Ishikawa (cell line): ENCODE data around the gene LCN9.

ENCODE experiments used
- CEBPB ChIP-seq: IDR thresholded peaks from 2 replicates; pipeline ENCODE4 v1.6.1; 2012
- CREB1 ChIP-seq: IDR thresholded peaks from 2 replicates; pipeline ENCODE4 v1.6.1; 2012; ENCODE audit warnings: low read depth
- EGR1 ChIP-seq: IDR thresholded peaks from 2 replicates; pipeline ENCODE4 v1.6.1; 2012
- EP300 ChIP-seq: IDR thresholded peaks from 2 replicates; pipeline ENCODE4 v1.6.1; 2012; ENCODE audit warnings: borderline replicate concordance
- FOXM1 ChIP-seq: IDR thresholded peaks from 2 replicates; pipeline ENCODE4 v1.6.1; 2012; ENCODE audit warnings: low read depth, borderline replicate concordance
- NFIC ChIP-seq: IDR thresholded peaks from 2 replicates; pipeline ENCODE4 v1.6.1; 2012
- RAD21 ChIP-seq: IDR thresholded peaks from 2 replicates; pipeline ENCODE4 v1.6.1; 2012; ENCODE audit warnings: low read depth
- TAF1 ChIP-seq: IDR thresholded peaks from 2 replicates; pipeline ENCODE4 v1.6.1; 2012; ENCODE audit warnings: low read depth, mild to moderate bottlenecking
- TCF12 ChIP-seq: IDR thresholded peaks from 2 replicates; pipeline ENCODE4 v1.6.1; 2012; ENCODE audit warnings: low read depth
- TEAD4 ChIP-seq: IDR thresholded peaks from 2 replicates; pipeline ENCODE4 v1.6.1; 2012
- YY1 ChIP-seq: IDR thresholded peaks from 2 replicates; pipeline ENCODE4 v1.6.1; 2012; ENCODE audit warnings: low read depth
- ZBTB7A ChIP-seq: IDR thresholded peaks from 2 replicates; pipeline ENCODE4 v1.6.1; 2012; ENCODE audit warnings: low read depth
- TF ChIP-seq, protein P1 (sequence below): IDR thresholded peaks from 2 replicates; pipeline ENCODE4 v1.6.1; 2012; ENCODE audit warnings: low read depth, mild to moderate bottlenecking
- TF ChIP-seq, protein P2 (sequence below): IDR thresholded peaks from 2 replicates; pipeline ENCODE4 v1.6.1; 2012
- TF ChIP-seq, protein P3 (sequence below): IDR thresholded peaks from 2 replicates; pipeline ENCODE4 v1.6.1; 2012

Gene LCN9

DNA sequence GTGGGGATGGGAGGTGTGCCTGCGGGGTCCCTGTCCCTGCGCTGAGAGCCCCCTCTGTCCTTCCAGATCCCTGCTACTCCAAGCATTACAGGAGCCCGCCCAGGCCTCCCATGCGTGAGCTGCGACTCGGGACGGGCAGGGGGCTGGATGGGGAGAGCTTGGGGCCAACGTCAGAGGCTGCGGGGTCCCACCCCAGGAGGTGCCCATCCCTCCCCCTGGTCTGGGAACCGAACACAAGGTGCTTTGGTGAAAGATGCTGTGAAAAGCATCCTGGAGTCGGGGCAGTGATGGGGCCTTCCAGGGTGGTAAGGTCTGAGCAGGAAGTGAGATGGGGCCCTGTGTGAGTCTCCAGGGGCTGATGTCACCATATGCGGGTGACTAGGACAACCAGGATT, 2.7 kb downstream of the LCN9 start:
- TF ChIP-seq RAD21 = no peak
- TF ChIP-seq, protein P1, sequence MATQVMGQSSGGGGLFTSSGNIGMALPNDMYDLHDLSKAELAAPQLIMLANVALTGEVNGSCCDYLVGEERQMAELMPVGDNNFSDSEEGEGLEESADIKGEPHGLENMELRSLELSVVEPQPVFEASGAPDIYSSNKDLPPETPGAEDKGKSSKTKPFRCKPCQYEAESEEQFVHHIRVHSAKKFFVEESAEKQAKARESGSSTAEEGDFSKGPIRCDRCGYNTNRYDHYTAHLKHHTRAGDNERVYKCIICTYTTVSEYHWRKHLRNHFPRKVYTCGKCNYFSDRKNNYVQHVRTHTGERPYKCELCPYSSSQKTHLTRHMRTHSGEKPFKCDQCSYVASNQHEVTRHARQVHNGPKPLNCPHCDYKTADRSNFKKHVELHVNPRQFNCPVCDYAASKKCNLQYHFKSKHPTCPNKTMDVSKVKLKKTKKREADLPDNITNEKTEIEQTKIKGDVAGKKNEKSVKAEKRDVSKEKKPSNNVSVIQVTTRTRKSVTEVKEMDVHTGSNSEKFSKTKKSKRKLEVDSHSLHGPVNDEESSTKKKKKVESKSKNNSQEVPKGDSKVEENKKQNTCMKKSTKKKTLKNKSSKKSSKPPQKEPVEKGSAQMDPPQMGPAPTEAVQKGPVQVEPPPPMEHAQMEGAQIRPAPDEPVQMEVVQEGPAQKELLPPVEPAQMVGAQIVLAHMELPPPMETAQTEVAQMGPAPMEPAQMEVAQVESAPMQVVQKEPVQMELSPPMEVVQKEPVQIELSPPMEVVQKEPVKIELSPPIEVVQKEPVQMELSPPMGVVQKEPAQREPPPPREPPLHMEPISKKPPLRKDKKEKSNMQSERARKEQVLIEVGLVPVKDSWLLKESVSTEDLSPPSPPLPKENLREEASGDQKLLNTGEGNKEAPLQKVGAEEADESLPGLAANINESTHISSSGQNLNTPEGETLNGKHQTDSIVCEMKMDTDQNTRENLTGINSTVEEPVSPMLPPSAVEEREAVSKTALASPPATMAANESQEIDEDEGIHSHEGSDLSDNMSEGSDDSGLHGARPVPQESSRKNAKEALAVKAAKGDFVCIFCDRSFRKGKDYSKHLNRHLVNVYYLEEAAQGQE = no peak
- no peak for TF ChIP-seq EGR1
- TF ChIP-seq EP300 = no peak
- TF ChIP-seq CREB1 = no peak
- TF ChIP-seq, protein P2, sequence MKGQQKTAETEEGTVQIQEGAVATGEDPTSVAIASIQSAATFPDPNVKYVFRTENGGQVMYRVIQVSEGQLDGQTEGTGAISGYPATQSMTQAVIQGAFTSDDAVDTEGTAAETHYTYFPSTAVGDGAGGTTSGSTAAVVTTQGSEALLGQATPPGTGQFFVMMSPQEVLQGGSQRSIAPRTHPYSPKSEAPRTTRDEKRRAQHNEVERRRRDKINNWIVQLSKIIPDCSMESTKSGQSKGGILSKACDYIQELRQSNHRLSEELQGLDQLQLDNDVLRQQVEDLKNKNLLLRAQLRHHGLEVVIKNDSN = no peak
- no peak for TF ChIP-seq TCF12
- no peak for TF ChIP-seq ZBTB7A
- TF ChIP-seq NFIC = no peak
- TF ChIP-seq CEBPB = no peak
- TF ChIP-seq TAF1 = no peak
- no peak for TF ChIP-seq YY1
- no peak for TF ChIP-seq TEAD4
- no peak for TF ChIP-seq FOXM1
- TF ChIP-seq, protein P3, sequence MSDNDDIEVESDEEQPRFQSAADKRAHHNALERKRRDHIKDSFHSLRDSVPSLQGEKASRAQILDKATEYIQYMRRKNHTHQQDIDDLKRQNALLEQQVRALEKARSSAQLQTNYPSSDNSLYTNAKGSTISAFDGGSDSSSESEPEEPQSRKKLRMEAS = no peak

DNA sequence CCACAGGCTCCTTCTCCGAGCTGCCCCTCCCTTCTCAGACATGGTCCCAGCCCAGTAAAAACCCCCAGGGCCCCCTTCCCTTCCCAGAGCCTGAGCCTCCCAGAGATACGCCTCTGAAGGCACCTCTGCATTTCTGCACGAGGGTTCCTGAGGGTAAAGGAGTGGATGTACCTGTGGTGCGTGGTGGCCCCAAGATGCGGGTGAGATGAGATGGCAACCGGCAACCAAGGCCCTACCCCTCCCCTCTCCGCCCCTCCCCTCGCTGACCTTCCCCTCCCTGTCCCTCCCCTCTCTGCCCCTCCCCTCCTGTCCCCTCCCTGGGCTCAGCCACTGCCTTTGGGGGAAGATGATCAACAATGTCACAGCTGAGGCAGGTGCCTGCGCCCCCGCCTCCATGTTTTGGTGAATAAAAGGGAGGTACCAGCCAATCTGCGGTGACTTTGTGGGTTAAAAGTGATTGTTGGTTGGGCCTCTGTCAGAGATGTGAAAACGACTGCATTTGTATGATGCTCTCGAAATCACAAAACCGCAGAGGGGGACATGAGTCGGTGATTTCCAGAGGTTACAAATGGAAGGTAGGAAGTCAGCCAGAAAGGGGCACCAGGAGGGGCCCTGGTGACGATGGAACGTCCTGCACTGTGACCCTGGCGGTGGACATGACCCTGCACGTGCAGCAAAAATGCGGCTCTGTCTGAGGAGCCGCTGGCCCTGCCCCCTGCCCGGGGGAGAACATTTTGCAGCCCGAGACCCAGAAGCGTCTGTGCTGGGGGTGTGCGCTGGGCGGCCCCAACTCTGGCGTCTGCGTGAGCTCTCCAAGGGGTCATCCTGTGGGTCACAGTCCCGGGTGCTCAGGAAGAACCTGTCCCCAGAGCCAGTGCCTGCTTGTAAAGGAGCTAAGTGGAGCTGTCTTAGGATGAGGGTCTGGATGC, 3.7 kb downstream of the LCN9 start:
- TF ChIP-seq ZBTB7A = no peak
- no peak for TF ChIP-seq NFIC

DNA sequence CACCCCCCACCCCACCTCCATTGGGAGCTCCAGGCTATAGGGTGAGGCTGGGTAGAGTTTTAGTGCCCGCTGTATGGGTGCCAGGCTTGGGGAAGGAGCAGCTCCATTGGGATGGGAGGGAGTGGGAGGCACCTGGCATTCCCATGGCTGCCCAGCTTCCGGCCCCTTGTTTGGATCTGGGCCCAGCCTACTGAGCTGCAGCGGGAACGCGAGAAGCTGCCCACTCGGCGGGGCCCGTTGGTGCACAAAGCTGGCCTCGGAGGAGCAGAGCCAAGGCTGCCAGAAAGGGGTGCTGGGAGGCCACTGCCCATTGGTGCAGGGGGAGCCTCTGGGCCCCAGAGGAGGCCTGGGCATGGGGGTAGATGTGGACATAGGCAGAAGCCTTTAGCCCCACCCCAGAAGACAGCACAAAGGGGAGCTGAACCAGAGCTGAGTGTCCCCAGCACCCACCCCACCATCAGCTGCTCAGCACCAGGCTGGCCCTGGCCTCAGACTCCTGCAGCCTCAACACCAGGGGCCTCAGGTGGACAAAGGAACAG, 4.4 kb downstream of the LCN9 start:
- TF ChIP-seq NFIC (no peak), ZBTB7A (no peak)

DNA sequence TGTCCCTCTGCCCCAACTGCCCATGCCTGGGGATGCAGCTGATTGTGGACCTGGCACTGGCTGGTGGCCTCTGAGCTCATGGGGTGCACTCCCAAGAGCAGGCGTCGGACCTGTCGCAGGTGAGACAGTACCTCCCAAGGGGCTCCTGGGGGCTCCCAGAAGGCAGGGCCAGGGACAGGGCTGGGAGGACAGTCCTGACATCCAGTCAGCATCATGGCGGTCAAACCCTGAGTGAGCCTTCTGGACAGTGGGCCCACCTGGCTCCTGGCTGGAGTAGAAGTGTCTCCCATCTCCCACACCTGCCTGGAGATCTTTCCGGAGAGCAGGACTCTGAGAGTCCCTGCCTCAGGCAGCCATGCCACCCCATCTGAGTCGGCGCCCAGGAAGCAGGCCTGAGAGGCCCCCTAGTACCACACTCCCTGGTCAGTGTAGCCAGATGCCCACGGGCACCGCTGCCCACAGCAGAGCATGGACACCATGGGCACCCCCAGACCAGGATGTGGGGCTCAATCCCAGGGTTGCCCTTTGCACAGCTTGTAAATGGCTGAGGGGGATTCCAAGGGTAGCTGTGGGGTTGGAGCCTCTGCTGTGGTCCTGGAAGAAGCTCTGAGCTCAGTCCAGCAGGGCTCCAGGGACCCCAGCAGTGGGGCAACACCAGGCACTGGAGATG, 6.6 kb downstream of the LCN9 start:
- no peak for TF ChIP-seq CEBPB

DNA sequence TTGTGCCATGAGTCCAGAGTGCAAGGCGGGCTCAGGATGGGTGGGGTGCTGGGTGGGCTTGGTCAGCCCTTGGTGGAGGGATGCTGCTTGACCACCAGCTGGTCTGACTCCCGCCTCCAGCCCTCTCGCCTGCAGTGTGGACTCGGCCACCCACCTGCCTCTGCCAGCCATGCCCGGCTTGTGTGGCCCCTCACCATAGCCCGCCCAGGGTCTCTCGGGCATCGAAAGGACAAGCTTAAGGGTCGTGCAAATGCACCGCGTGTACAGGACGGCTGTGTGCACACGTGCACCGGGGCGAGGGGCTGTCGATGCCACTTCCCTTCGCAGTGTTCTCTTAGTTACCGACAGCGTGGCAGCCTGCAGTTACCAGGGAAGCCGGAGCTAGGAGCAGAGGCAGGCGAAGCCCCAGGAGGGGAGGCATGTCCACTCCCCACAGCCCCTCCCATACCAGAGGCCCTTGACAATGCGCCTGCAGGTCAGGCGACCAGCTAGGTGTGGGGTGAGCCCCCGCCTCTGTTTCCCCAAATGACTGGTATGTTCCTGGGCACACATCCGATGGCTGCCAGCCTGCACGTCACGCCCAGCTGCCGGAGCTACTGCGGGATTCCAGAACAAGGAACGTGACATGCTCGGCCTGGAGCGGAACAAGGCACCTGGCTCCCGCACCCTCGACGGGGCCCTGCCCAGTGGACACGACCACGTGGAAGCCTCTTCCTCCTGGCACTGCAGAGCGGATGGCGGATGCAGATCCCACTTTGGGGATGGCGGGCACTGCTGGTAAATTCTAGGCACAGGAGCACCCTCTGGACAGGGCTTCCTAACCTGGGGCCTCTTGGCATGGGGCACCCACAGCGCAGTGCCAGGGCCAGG, 7.8 kb downstream of the LCN9 start:
- TF ChIP-seq EGR1 (no peak), RAD21 (no peak), EP300 (no peak), ZBTB7A (no peak), CEBPB (no peak), TCF12 (no peak), YY1 (no peak), TAF1 (no peak), CREB1 (no peak), FOXM1 (no peak), NFIC (no peak), TEAD4 (no peak)
- TF ChIP-seq, protein P3 = no peak
- TF ChIP-seq, protein P1 = no peak
- TF ChIP-seq, protein P2 = no peak
